ENCODE results near the gene GGCX.

- TF ChIP-seq CTCF (IDR thresholded peaks at IDR 0.05; ENCODE audit: insufficient read depth, low read length) (no peak), POLR2AphosphoS5 (IDR thresholded peaks at IDR 0.05; ENCODE audit: low read depth) (no peak), REST (IDR thresholded peaks at IDR 0.05; ENCODE audit: insufficient replicate concordance, low read depth) (no peak), GABPA (IDR thresholded peaks at IDR 0.05; ENCODE audit: low read depth) (no peak), SPI1 (IDR thresholded peaks at IDR 0.05; ENCODE audit: borderline replicate concordance, low read depth) (no peak)
These were observed 27.9 kb upstream of the GGCX start for GRCh38 chr2:85589181-85589580.

Measured in HL-60 (cell line).